K562 (cell line): Measurements from ENCODE around the gene CDKN3.

ENCODE experiments used
- CBFB ChIP-seq: sonication (generic); formaldehyde crosslinking; IDR thresholded peaks from 2 replicates; pipeline ENCODE4 v1.4.0; 2020; ENCODE audit warnings: mild to moderate bottlenecking, missing genetic modification reagents
- TAF1 ChIP-seq: IDR thresholded peaks from 2 replicates; pipeline ENCODE4 v1.6.1; 2011; ENCODE audit warnings: mild to moderate bottlenecking, low read length, moderate library complexity; ENCODE audit not compliant: insufficient read depth, control insufficient read depth, severe bottlenecking; ENCODE audit errors: extremely low read depth
- ZNF23 ChIP-seq: fragments of 250-450 bp; sonication (Bioruptor Pico); IDR thresholded peaks from 2 replicates; pipeline ENCODE4 v1.4.0; 2020; ENCODE audit warnings: mild to moderate bottlenecking
- TF ChIP-seq, protein P1 (sequence below): fragments of 450-650 bp; IDR thresholded peaks from 2 replicates; pipeline ENCODE4 v1.6.1; 2016; ENCODE audit warnings: mild to moderate bottlenecking, moderate library complexity

DNA sequence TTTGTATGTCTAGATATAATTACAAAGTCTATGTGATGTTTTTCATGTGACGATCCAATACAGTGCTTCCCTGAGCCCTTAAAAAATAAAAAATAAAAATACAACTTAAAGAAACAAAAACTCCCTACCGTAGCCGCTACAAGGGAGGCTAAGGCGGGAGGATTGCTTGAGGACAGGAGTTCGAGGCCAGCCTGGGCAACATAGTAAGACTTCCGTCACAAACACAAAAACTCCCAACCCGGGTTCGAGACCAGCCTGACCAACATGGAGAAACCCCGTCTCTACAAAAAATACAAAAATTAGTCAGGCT is 669 bp upstream of the CDKN3 start:
- TF ChIP-seq ZNF23 (CRISPR knock-in tag), result no peak
- TF ChIP-seq TAF1, result no peak
- TF ChIP-seq, protein P1, sequence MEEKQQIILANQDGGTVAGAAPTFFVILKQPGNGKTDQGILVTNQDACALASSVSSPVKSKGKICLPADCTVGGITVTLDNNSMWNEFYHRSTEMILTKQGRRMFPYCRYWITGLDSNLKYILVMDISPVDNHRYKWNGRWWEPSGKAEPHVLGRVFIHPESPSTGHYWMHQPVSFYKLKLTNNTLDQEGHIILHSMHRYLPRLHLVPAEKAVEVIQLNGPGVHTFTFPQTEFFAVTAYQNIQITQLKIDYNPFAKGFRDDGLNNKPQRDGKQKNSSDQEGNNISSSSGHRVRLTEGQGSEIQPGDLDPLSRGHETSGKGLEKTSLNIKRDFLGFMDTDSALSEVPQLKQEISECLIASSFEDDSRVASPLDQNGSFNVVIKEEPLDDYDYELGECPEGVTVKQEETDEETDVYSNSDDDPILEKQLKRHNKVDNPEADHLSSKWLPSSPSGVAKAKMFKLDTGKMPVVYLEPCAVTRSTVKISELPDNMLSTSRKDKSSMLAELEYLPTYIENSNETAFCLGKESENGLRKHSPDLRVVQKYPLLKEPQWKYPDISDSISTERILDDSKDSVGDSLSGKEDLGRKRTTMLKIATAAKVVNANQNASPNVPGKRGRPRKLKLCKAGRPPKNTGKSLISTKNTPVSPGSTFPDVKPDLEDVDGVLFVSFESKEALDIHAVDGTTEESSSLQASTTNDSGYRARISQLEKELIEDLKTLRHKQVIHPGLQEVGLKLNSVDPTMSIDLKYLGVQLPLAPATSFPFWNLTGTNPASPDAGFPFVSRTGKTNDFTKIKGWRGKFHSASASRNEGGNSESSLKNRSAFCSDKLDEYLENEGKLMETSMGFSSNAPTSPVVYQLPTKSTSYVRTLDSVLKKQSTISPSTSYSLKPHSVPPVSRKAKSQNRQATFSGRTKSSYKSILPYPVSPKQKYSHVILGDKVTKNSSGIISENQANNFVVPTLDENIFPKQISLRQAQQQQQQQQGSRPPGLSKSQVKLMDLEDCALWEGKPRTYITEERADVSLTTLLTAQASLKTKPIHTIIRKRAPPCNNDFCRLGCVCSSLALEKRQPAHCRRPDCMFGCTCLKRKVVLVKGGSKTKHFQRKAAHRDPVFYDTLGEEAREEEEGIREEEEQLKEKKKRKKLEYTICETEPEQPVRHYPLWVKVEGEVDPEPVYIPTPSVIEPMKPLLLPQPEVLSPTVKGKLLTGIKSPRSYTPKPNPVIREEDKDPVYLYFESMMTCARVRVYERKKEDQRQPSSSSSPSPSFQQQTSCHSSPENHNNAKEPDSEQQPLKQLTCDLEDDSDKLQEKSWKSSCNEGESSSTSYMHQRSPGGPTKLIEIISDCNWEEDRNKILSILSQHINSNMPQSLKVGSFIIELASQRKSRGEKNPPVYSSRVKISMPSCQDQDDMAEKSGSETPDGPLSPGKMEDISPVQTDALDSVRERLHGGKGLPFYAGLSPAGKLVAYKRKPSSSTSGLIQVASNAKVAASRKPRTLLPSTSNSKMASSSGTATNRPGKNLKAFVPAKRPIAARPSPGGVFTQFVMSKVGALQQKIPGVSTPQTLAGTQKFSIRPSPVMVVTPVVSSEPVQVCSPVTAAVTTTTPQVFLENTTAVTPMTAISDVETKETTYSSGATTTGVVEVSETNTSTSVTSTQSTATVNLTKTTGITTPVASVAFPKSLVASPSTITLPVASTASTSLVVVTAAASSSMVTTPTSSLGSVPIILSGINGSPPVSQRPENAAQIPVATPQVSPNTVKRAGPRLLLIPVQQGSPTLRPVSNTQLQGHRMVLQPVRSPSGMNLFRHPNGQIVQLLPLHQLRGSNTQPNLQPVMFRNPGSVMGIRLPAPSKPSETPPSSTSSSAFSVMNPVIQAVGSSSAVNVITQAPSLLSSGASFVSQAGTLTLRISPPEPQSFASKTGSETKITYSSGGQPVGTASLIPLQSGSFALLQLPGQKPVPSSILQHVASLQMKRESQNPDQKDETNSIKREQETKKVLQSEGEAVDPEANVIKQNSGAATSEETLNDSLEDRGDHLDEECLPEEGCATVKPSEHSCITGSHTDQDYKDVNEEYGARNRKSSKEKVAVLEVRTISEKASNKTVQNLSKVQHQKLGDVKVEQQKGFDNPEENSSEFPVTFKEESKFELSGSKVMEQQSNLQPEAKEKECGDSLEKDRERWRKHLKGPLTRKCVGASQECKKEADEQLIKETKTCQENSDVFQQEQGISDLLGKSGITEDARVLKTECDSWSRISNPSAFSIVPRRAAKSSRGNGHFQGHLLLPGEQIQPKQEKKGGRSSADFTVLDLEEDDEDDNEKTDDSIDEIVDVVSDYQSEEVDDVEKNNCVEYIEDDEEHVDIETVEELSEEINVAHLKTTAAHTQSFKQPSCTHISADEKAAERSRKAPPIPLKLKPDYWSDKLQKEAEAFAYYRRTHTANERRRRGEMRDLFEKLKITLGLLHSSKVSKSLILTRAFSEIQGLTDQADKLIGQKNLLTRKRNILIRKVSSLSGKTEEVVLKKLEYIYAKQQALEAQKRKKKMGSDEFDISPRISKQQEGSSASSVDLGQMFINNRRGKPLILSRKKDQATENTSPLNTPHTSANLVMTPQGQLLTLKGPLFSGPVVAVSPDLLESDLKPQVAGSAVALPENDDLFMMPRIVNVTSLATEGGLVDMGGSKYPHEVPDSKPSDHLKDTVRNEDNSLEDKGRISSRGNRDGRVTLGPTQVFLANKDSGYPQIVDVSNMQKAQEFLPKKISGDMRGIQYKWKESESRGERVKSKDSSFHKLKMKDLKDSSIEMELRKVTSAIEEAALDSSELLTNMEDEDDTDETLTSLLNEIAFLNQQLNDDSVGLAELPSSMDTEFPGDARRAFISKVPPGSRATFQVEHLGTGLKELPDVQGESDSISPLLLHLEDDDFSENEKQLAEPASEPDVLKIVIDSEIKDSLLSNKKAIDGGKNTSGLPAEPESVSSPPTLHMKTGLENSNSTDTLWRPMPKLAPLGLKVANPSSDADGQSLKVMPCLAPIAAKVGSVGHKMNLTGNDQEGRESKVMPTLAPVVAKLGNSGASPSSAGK, result no peak
- TF ChIP-seq CBFB, result no peak
